Measurements from ENCODE around the gene LMO4.

The LMO4 gene

DNA sequence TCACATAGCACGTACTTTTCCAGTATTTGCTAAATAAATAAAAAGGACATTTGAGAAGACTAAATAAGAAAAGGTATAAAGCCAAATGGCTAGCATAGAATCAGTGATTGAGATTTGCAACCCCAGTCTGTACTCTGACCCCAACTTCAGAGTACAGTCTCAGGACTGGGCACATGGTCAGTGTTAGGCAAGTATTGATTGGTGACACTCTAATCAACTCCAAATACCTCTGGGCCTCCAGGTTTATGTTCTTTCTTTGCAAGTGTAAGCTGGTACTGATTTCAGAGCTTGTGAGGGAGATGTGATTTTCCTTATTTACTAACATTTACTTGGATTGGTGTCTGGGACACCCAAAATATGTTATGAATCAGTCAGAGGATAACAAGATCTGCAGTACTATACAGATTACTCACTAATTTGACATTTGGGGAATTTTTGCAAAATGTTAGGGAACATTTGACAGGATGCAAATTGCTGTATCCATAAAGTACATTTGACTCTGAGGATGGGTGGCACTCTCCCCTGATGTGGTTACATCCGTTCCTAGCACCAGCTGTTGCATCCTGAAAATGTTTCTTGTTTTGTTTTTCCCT lies 34.2 kb downstream of the LMO4 start:
- no peaks in the 10 kb centered on the region for H3K36me3 Mint-ChIP-seq (ENCODE audit: low read depth)
- no peaks in the 10 kb centered on the region for H3K27me3 Mint-ChIP-seq (ENCODE audit: low read depth)
- H3K9me3 Mint-ChIP-seq, result no peaks in the 10 kb centered on the region
- H3K4me3 Mint-ChIP-seq, result no peak overlapping the region
- no peak overlapping the region for H3K27ac Mint-ChIP-seq
- H3K4me1 Mint-ChIP-seq (ENCODE audit: low read depth), result no peaks in the 10 kb centered on the region

GRCh38 chr1:87367549-87367948 lies 38.9 kb downstream of the LMO4 start:
- no peaks in the 10 kb centered on the region for H3K27me3 Mint-ChIP-seq (ENCODE audit: low read depth)
- H3K27ac Mint-ChIP-seq, result no peak overlapping the region
- no peaks in the 10 kb centered on the region for H3K9me3 Mint-ChIP-seq
- no peaks in the 10 kb centered on the region for H3K4me1 Mint-ChIP-seq (ENCODE audit: low read depth)
- no peak overlapping the region for H3K4me3 Mint-ChIP-seq
- no peaks in the 10 kb centered on the region for H3K36me3 Mint-ChIP-seq (ENCODE audit: low read depth)

DNA sequence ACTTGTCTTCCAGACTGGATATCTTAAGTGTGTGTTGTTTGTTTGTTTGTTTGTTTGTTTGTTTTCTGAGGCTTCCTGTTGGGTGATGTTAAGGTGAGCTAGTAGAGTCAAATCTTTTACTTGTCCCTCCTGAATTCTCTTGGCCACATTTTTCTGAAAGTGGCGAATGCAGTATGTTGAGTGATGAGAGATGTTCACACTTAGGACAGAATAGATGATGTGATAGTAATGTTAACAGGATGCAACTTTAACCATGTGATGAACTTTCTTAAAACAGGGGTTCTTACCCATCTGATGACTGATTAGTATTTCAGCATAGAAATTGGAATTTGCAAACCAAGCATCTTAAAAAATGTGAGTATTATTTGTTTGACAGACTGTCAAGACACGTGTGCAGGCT lies 40.2 kb downstream of the LMO4 start:
- no peak overlapping the region for H3K4me3 Mint-ChIP-seq

DNA sequence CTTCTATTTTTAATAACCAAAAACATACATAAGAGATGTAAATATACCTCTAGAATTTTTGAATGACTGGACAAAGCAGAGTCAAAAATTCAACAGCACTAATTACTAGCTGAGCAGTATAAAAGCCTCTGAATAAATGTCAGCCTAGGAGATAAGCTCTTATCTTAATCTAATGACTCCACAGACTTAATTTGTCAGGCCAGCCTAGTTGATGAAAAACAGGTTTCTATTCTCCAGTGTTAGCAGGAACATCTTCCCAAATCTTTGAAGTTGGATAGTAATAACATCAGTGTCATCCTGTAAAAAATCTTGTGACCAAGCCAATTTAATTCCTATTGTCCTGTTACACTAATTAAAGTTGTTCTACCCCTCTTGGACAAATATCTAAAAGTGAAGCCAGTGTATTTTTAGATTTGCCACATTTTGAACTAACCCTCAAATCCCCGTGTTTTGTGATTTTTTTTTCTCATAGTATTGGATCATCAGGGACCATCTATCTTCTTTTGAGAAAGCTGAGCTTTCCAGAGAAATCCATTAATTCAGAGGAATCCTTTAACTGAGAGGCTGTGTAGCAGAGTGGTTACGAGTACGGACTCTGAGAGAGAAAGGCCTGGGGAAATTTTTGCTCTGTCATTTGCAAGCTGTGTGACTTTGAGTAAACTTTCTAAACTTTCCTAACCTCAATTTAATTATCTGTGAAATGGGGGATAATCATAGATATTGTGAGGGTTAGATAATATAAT lies 41.2 kb downstream of the LMO4 start:
- H3K27ac Mint-ChIP-seq, result no peak overlapping the region
- no peaks in the 10 kb centered on the region for H3K4me1 Mint-ChIP-seq (ENCODE audit: low read depth)
- H3K4me3 Mint-ChIP-seq, result no peak overlapping the region
- no peaks in the 10 kb centered on the region for H3K9me3 Mint-ChIP-seq
- no peaks in the 10 kb centered on the region for H3K27me3 Mint-ChIP-seq (ENCODE audit: low read depth)
- no peaks in the 10 kb centered on the region for H3K36me3 Mint-ChIP-seq (ENCODE audit: low read depth)

More for the DNA sequence above, 40.2 kb downstream of the LMO4 start:
- Mint-ChIP-seq H3K36me3 (ENCODE audit: low read depth) (no peaks in the 10 kb centered on the region), H3K27me3 (ENCODE audit: low read depth) (no peaks in the 10 kb centered on the region), H3K4me1 (ENCODE audit: low read depth) (no peaks in the 10 kb centered on the region), H3K9me3 (no peaks in the 10 kb centered on the region), H3K27ac (no peak overlapping the region)

DNA sequence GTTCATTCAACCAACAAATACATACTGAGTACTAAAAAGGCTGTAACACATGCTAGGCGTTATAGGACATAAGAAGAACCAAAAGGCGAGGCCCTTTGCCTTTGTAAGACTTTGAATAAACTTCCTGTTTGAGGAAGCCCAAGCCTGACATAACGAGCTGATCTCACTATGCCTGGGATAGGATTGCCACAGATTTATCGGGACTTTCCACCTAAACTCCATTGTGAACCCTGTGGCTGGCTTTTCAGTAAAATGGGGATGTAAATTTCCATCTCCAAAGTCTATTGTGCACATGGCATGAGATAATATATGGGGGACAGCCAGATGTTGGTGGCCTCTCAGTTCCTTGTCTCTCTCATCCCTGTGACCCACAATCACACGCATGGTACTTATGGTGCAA lies 41.9 kb downstream of the LMO4 start:
- no peak overlapping the region for H3K4me3 Mint-ChIP-seq
- no peak overlapping the region for H3K27ac Mint-ChIP-seq
- no peaks in the 10 kb centered on the region for H3K36me3 Mint-ChIP-seq (ENCODE audit: low read depth)
- peaks cover under 1% of the 10 kb centered on the region for H3K9me3 Mint-ChIP-seq
- no peaks in the 10 kb centered on the region for H3K27me3 Mint-ChIP-seq (ENCODE audit: low read depth)
- H3K4me1 Mint-ChIP-seq (ENCODE audit: low read depth), result no peaks in the 10 kb centered on the region

DNA sequence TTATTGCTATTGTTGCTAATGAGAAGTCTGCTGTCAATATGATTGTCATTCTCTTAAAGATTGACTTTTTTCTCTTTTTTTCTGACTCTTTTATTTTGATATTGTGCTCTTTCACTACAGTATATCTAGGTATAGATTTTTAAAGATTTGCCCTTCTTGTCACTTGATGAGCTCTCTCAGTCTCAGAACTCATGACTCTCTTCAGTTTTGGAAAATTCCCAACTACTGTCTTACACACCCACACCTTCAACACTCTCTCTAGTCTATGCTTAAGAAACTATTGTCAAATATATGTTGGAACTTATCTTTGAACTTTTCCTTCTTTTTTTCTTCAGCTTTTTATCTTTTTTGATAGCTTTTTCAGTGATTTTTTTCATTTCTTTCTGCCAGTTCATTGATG lies 50.6 kb downstream of the LMO4 start:
- H3K4me3 Mint-ChIP-seq, result no peak overlapping the region
- H3K27ac Mint-ChIP-seq, result no peak overlapping the region
- no peaks in the 10 kb centered on the region for H3K4me1 Mint-ChIP-seq (ENCODE audit: low read depth)
- H3K27me3 Mint-ChIP-seq (ENCODE audit: low read depth), result peaks cover 22% of the 10 kb centered on the region
- H3K36me3 Mint-ChIP-seq (ENCODE audit: low read depth), result no peaks in the 10 kb centered on the region
- peaks cover 27% of the 10 kb centered on the region for H3K9me3 Mint-ChIP-seq

- no peaks in the 10 kb centered on the region for H3K4me1 Mint-ChIP-seq (ENCODE audit: low read depth)
- H3K36me3 Mint-ChIP-seq (ENCODE audit: low read depth), result no peaks in the 10 kb centered on the region
- no peak overlapping the region for H3K27ac Mint-ChIP-seq
- no peaks in the 10 kb centered on the region for H3K9me3 Mint-ChIP-seq
- no peak overlapping the region for H3K4me3 Mint-ChIP-seq
- H3K27me3 Mint-ChIP-seq (ENCODE audit: low read depth), result peaks cover 34% of the 10 kb centered on the region
These were observed 57.6 kb downstream of the LMO4 start for GRCh38 chr1:87386217-87386790.

GRCh38 chr1:87388411-87388810 lies 59.7 kb downstream of the LMO4 start:
- no peaks in the 10 kb centered on the region for H3K9me3 Mint-ChIP-seq
- H3K27me3 Mint-ChIP-seq (ENCODE audit: low read depth), result peaks cover 47% of the 10 kb centered on the region
- no peaks in the 10 kb centered on the region for H3K36me3 Mint-ChIP-seq (ENCODE audit: low read depth)
- no peaks in the 10 kb centered on the region for H3K4me1 Mint-ChIP-seq (ENCODE audit: low read depth)
- no peak overlapping the region for H3K4me3 Mint-ChIP-seq
- H3K27ac Mint-ChIP-seq, result no peak overlapping the region

DNA sequence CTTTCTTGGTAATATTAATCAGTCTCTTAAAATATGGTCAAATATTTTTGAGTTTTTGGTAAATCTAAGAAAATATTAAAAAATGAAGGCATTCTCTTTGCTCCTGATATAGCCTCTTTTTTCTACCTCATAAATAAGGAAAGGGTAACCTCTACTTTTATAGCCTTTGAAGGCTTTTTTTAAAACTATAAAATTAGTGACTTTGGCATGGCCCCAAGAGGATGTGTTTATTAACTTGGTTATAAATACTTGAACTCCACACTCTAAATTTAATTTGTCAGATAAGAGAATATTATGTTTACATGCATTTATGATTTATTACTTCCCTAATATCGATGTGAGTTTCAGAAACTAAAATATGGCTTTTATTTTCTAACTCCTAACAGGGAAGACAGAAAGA lies 60.3 kb downstream of the LMO4 start:
- H3K4me1 Mint-ChIP-seq (ENCODE audit: low read depth), result no peaks in the 10 kb centered on the region
- H3K27ac Mint-ChIP-seq, result no peak overlapping the region
- H3K4me3 Mint-ChIP-seq, result no peak overlapping the region
- peaks cover 42% of the 10 kb centered on the region for H3K27me3 Mint-ChIP-seq (ENCODE audit: low read depth)
- H3K9me3 Mint-ChIP-seq, result no peaks in the 10 kb centered on the region
- no peaks in the 10 kb centered on the region for H3K36me3 Mint-ChIP-seq (ENCODE audit: low read depth)

DNA sequence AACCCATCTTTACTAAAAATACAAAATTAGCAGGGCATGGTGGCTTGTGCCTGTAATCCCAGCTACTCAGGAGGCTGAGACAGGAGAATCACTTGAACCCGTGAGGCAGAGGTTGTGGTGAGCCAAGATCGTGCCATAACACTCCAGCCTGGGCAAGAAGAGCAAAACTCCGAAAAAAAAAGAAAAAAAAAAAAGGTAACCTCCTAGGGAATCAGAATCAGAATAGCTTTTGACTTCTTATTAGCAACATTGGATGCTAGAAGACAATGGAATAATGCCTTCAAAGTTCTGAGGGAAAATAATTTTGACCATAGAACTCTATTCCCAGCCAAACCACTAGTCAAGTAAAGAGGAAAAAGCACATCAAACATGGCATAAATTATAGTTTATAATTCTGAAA lies 60.9 kb downstream of the LMO4 start:
- no peaks in the 10 kb centered on the region for H3K4me1 Mint-ChIP-seq (ENCODE audit: low read depth)
- no peak overlapping the region for H3K4me3 Mint-ChIP-seq
- H3K36me3 Mint-ChIP-seq (ENCODE audit: low read depth), result no peaks in the 10 kb centered on the region
- no peaks in the 10 kb centered on the region for H3K9me3 Mint-ChIP-seq
- H3K27ac Mint-ChIP-seq, result no peak overlapping the region
- H3K27me3 Mint-ChIP-seq (ENCODE audit: low read depth), result peaks cover 40% of the 10 kb centered on the region

DNA sequence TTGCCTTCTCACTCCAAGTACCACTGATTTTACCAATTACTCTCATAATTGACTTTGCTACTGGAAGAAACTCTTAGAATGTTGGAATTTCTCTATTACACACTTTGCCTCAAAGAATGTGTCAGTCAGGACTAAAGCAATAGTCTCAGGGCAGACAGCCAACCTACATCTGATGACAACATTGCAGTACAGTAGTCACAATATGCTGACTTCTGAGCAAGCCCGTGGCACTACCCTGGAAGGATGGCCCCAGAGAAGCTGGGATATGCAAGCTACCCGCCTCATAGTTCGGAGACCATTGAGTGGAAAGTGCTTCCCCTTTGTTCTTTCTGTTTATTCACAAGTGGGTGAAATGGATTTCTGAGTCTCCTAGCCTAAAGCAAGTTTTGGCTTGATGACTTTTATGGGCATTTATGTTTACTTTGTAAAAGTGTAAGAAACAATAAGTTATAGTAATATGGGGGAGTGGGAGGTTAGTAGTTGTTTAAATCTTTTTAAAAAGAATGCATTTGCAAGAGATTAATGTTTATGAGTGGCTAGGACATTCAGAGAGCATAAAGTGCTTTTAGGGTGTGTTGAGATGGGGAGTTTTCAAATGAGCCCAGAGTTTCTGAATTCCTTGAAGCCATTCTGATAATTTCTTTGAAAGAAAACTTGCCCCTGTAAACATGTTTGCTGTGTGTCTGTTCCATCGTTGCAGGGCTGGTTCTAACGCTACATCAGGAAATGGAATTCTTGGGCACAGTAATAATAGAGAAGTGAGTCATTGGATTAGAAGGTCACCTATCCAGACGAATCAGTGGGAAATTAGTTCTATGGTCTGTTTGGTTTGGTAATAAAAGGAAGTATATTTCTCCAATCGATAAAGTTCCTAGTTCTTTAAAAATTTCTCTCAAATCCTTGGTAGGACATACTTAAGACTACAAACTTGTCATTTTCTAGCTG lies 63.8 kb downstream of the LMO4 start:
- Mint-ChIP-seq H3K4me1 (ENCODE audit: low read depth) (no peaks in the 10 kb centered on the region), H3K36me3 (ENCODE audit: low read depth) (no peaks in the 10 kb centered on the region), H3K9me3 (no peaks in the 10 kb centered on the region), H3K27me3 (ENCODE audit: low read depth) (peaks cover 40% of the 10 kb centered on the region), H3K4me3 (no peak overlapping the region), H3K27ac (no peak overlapping the region)

DNA sequence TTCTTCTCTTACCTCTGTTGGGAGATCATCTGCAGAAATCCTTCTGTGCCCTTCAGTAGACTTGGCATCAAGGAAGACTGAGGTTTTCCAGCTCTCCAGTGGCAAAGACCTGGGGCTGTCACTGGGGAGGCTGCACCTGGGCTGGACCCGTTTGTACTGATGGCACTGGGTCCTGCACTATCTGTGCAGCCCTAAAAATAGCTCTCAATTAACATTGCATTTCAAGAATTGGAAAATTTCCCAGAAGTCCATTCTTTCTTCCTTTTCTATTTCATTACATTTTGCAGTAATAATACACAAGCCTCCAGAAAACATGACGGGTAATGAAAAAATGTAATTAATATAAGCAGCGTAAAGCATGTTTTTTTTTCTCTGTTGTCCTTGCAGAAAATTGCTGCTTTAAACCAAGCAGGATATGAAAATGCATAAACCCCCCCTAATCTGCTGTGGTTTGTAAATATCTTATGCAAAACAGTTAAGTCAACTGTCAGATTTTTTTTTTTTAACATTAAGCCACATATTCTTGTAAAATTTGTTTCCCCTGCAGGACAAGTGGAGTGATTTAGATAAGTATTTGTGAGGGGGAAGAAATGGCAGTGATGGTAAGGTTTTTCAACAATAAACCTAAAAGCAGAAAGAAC lies 64.9 kb downstream of the LMO4 start:
- H3K9me3 Mint-ChIP-seq, result no peaks in the 10 kb centered on the region
- no peaks in the 10 kb centered on the region for H3K4me1 Mint-ChIP-seq (ENCODE audit: low read depth)
- peaks cover 33% of the 10 kb centered on the region for H3K27me3 Mint-ChIP-seq (ENCODE audit: low read depth)
- H3K4me3 Mint-ChIP-seq, result no peak overlapping the region
- no peak overlapping the region for H3K27ac Mint-ChIP-seq
- H3K36me3 Mint-ChIP-seq (ENCODE audit: low read depth), result no peaks in the 10 kb centered on the region

DNA sequence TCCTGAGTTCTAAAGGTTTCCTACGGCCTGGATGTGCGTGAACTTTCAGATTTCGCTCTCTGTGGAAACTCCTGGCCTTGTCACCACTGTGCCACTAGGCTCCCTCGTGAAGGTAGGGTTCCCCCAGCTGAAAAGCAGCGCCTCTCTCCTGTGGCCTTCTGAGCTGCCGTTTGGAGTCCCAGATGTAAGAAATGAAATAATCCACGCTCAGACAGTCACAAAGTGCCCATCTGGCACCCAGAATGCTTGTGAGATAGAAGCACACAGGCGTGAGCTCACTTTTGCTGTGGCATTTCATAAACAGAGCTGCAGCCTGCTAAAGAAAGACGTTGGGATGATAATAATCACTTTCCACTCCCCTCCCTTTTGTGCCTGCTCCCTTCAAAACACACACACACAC lies 65.8 kb downstream of the LMO4 start:
- Mint-ChIP-seq H3K9me3 (no peaks in the 10 kb centered on the region), H3K4me3 (no peak overlapping the region), H3K4me1 (ENCODE audit: low read depth) (no peaks in the 10 kb centered on the region), H3K27me3 (ENCODE audit: low read depth) (peaks cover 31% of the 10 kb centered on the region), H3K36me3 (ENCODE audit: low read depth) (no peaks in the 10 kb centered on the region), H3K27ac (no peak overlapping the region)

GRCh38 chr1:87394982-87395381 lies 66.3 kb downstream of the LMO4 start:
- no peaks in the 10 kb centered on the region for H3K9me3 Mint-ChIP-seq
- no peaks in the 10 kb centered on the region for H3K4me1 Mint-ChIP-seq (ENCODE audit: low read depth)
- H3K4me3 Mint-ChIP-seq, result no peak overlapping the region
- no peaks in the 10 kb centered on the region for H3K36me3 Mint-ChIP-seq (ENCODE audit: low read depth)
- H3K27ac Mint-ChIP-seq, result no peak overlapping the region
- H3K27me3 Mint-ChIP-seq (ENCODE audit: low read depth), result peaks cover 27% of the 10 kb centered on the region
